Measurements from ENCODE around the gene ADCY5.

The ADCY5 gene

DNA sequence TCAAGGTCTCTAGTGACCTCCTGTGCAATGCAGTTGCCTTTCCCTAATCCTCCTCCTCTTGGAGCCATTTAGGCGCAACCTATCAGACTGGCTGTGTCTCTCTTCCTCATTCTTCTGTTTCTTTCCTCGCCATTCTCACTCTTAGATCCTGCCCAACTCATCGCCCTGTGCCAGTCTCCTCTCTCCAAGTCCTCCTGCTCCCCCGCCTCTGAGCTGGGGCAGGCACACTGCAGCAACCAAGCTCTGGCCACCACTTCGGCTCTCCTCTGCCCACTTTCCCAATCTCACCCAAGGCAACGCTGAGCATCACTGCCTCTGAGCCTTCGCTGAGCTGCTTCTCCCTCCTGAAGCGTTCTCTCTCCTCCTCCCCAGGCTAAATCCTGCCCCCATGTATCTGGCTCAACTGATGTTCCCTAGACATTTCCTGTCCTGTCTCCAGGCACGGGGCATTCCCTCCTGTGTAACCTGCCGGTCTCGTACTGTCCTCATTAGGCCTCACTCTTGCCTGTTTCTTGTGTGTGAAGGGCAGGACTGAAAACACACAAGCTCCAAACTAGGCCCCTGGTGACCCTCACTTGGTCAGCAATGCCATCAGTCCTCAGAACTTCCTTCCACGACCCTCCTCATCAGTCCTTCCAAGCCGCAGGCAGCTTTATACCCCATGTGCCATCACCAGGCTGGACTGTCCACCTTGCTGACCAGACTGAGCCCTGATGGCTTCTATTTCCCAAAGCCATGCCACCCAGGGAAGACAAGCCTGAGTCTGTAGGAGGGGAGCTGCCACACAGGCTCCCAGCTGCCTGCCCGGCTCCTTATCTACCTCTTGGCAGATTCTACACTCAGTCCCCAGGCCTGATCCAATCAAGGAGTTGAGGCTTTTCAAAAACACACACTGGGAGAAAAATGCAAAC lies 161.6 kb downstream of the ADCY5 start (continued):
- TF ChIP-seq ZNF510 (tag by site-specific recombination; IDR thresholded peaks at IDR 0.05; ENCODE audit: insufficient replicate concordance) (no peak), ZNF10 (tag by site-specific recombination; IDR thresholded peaks at IDR 0.05) (no peak)

DNA sequence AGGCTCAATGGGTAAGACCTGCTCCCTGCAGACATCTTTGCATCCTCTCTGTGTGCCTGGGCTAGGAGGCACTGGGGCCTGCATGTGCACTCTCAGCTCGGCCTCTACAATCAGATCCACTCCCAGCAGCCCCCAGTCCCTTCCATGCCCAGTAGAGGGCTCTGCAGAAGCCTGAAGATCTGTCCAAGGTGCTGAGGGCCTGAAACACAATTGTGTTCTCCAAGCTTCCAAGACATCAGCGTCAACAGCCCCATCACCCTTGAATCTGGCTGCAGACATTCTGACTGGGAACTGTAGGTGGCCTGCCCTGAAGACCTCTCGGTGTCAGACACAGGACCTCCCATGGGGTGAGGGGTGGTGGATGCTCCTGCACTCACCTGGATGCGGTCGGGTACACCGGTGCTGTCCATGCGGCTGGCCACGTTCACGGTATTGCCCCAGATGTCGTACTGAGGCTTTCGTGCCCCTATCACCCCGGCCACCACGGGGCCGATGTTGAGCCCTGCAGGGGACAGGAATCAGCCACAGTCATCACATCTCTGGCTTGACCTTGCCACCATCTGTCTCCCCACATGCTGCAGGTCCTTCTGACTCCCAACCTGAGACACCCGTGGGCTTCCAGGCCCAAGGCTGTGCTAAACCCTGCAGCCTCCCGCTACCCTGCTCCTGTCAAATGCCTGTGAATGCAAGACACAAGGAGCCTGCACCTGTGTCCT lies 162.4 kb downstream of the ADCY5 start:
- POLR2A ChIA-PET = no interaction called here
- Histone ChIP-seq H3K27ac (ENCODE audit: extremely low read depth, low read depth, low read length) (no peak overlapping the region), H3K36me3 (ENCODE audit: control insufficient read depth in 2 of 2, insufficient read depth in 1 of 2, low read length in 2 of 2) (no peaks in the 10 kb centered on the region), H3K9me3 (ENCODE audit: control insufficient read depth, insufficient read depth, low read depth, low read length) (no peaks in the 10 kb centered on the region), H3K4me3 (ENCODE audit: low read depth, low read length) (no peak overlapping the region), H3K4me1 (ENCODE audit: control insufficient read depth, insufficient read depth, low read length) (no peaks in the 10 kb centered on the region)
- TF ChIP-seq, protein P1, sequence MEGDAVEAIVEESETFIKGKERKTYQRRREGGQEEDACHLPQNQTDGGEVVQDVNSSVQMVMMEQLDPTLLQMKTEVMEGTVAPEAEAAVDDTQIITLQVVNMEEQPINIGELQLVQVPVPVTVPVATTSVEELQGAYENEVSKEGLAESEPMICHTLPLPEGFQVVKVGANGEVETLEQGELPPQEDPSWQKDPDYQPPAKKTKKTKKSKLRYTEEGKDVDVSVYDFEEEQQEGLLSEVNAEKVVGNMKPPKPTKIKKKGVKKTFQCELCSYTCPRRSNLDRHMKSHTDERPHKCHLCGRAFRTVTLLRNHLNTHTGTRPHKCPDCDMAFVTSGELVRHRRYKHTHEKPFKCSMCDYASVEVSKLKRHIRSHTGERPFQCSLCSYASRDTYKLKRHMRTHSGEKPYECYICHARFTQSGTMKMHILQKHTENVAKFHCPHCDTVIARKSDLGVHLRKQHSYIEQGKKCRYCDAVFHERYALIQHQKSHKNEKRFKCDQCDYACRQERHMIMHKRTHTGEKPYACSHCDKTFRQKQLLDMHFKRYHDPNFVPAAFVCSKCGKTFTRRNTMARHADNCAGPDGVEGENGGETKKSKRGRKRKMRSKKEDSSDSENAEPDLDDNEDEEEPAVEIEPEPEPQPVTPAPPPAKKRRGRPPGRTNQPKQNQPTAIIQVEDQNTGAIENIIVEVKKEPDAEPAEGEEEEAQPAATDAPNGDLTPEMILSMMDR (tag by site-specific recombination; IDR thresholded peaks at IDR 0.05) = peak; percentile 76
- TF ChIP-seq ZBTB17 (tag by site-specific recombination; IDR thresholded peaks at IDR 0.05) = peak; percentile 17; the same call in 1 of the 2 replicates
- TF ChIP-seq OVOL3 (tag by site-specific recombination; IDR thresholded peaks at IDR 0.05) = no peak
- TF ChIP-seq ZNF488 (tag by site-specific recombination; IDR thresholded peaks at IDR 0.05) = no peak
- TF ChIP-seq, protein P2, sequence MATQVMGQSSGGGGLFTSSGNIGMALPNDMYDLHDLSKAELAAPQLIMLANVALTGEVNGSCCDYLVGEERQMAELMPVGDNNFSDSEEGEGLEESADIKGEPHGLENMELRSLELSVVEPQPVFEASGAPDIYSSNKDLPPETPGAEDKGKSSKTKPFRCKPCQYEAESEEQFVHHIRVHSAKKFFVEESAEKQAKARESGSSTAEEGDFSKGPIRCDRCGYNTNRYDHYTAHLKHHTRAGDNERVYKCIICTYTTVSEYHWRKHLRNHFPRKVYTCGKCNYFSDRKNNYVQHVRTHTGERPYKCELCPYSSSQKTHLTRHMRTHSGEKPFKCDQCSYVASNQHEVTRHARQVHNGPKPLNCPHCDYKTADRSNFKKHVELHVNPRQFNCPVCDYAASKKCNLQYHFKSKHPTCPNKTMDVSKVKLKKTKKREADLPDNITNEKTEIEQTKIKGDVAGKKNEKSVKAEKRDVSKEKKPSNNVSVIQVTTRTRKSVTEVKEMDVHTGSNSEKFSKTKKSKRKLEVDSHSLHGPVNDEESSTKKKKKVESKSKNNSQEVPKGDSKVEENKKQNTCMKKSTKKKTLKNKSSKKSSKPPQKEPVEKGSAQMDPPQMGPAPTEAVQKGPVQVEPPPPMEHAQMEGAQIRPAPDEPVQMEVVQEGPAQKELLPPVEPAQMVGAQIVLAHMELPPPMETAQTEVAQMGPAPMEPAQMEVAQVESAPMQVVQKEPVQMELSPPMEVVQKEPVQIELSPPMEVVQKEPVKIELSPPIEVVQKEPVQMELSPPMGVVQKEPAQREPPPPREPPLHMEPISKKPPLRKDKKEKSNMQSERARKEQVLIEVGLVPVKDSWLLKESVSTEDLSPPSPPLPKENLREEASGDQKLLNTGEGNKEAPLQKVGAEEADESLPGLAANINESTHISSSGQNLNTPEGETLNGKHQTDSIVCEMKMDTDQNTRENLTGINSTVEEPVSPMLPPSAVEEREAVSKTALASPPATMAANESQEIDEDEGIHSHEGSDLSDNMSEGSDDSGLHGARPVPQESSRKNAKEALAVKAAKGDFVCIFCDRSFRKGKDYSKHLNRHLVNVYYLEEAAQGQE (tag by site-specific recombination; IDR thresholded peaks at IDR 0.05) = peak; percentile 99
- TF ChIP-seq ZBTB8A (tag by site-specific recombination; IDR thresholded peaks at IDR 0.05) = no peak
- no peak for TF ChIP-seq ZNF791 (tag by site-specific recombination; IDR thresholded peaks at IDR 0.05)
- peak; percentile 97 for TF ChIP-seq ZNF2 (tag by site-specific recombination; IDR thresholded peaks at IDR 0.05)
- TF ChIP-seq, protein P3, sequence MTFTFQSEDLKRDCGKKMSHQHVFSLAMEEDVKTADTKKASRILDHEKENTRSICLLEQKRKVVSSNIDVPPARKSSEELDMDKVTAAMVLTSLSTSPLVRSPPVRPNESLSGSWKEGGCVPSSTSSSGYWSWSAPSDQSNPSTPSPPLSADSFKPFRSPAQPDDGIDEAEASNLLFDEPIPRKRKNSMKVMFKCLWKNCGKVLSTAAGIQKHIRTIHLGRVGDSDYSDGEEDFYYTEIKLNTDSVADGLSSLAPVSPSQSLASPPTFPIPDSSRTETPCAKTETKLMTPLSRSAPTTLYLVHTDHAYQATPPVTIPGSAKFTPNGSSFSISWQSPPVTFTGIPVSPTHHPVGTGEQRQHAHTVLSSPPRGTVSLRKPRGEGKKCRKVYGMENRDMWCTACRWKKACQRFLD (tag by site-specific recombination; IDR thresholded peaks at IDR 0.05) = no peak
- no peak for TF ChIP-seq ZNF274 (IDR thresholded peaks at IDR 0.05; ENCODE audit: low read length)
- TF ChIP-seq ZNF274 (tag by site-specific recombination; IDR thresholded peaks at IDR 0.05; ENCODE audit: borderline replicate concordance) = no peak
- TF ChIP-seq ZNF138 (tag by site-specific recombination; IDR thresholded peaks at IDR 0.05; ENCODE audit: borderline replicate concordance) = no peak
- TF ChIP-seq, protein P4, sequence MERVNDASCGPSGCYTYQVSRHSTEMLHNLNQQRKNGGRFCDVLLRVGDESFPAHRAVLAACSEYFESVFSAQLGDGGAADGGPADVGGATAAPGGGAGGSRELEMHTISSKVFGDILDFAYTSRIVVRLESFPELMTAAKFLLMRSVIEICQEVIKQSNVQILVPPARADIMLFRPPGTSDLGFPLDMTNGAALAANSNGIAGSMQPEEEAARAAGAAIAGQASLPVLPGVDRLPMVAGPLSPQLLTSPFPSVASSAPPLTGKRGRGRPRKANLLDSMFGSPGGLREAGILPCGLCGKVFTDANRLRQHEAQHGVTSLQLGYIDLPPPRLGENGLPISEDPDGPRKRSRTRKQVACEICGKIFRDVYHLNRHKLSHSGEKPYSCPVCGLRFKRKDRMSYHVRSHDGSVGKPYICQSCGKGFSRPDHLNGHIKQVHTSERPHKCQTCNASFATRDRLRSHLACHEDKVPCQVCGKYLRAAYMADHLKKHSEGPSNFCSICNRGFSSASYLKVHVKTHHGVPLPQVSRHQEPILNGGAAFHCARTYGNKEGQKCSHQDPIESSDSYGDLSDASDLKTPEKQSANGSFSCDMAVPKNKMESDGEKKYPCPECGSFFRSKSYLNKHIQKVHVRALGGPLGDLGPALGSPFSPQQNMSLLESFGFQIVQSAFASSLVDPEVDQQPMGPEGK (tag by site-specific recombination; IDR thresholded peaks at IDR 0.05) = peak; percentile 45; the same call in 1 of the 2 replicates
- TF ChIP-seq, protein P5, sequence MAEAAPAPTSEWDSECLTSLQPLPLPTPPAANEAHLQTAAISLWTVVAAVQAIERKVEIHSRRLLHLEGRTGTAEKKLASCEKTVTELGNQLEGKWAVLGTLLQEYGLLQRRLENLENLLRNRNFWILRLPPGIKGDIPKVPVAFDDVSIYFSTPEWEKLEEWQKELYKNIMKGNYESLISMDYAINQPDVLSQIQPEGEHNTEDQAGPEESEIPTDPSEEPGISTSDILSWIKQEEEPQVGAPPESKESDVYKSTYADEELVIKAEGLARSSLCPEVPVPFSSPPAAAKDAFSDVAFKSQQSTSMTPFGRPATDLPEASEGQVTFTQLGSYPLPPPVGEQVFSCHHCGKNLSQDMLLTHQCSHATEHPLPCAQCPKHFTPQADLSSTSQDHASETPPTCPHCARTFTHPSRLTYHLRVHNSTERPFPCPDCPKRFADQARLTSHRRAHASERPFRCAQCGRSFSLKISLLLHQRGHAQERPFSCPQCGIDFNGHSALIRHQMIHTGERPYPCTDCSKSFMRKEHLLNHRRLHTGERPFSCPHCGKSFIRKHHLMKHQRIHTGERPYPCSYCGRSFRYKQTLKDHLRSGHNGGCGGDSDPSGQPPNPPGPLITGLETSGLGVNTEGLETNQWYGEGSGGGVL (tag by site-specific recombination; IDR thresholded peaks at IDR 0.05) = no peak
- TF ChIP-seq ZNF654 (tag by site-specific recombination; IDR thresholded peaks at IDR 0.05; ENCODE audit: low read depth) = 0 out of 2 replicates have a peak, but pooled peaks have one; percentile 25
- CTCF ChIA-PET = interaction anchor here (0.5 to 2.1 kb wide), 9 partner anchors 9 to 467 kb away, joined by 3 to 8 read pairs (median 3); no protein-coding TSS in a partner anchor
